ENCODE measurements around the gene CRYGN. TPM values are rescaled to one million over a fixed set of nuclear protein-coding genes. Genes with fewer than 3 reads are reported as not detected.

Gene CRYGN
- total and polyA plus RNA-seq, 8 donors, result not detected

- Histone ChIP-seq H3K27me3 (peaks cover 0 to 48% (median 28%) of the 10 kb centered on the region in 3 donors), H3K4me3 (no peak overlapping the region), H3K36me3 (peaks cover 1 to 12% (median 7%) of the 10 kb centered on the region in 4 donors), H3K27ac (no peak overlapping the region), H3K9me3 (no peaks in the 10 kb centered on the region), H3K4me1 (peaks cover 21 to 26% (median 23%) of the 10 kb centered on the region in 4 donors)
- DNase-seq, result no peak
- 78 to 86% (median 83%) methylated on average over 15 of the region's 15 CpGs for WGBS, 5 donors
- intact Hi-C loops (cut with DNase I; ENCODE audit: low total_unique reads), result no loop called here
- TF ChIP-seq CTCF (IDR thresholded peaks at IDR 0.05), result no peak
- TF ChIP-seq EP300 (IDR thresholded peaks at IDR 0.05), result no peak
- no peak for TF ChIP-seq POLR2AphosphoS5 (IDR thresholded peaks at IDR 0.05)
- TF ChIP-seq POLR2A (IDR thresholded peaks at IDR 0.05), result no peak
Measured at GRCh38 chr7:151383638-151384351, 56.1 kb downstream of the CRYGN start.

- TF ChIP-seq POLR2AphosphoS5 (IDR thresholded peaks at IDR 0.05) (no peak), EP300 (IDR thresholded peaks at IDR 0.05) (no peak), POLR2A (IDR thresholded peaks at IDR 0.05) (no peak), CTCF (IDR thresholded peaks at IDR 0.05) (no peak)
- Histone ChIP-seq H3K27ac (no peak overlapping the region), H3K9me3 (no peaks in the 10 kb centered on the region), H3K27me3 (peaks cover 0 to 48% (median 28%) of the 10 kb centered on the region in 3 donors), H3K4me1 (peaks cover 21 to 26% (median 23%) of the 10 kb centered on the region in 4 donors), H3K36me3 (peaks cover 13 to 27% (median 22%) of the 10 kb centered on the region in 4 donors), H3K4me3 (peak overlapping the region; percentile 35 to 52 (median 40))
- intact Hi-C loops (cut with DNase I; ENCODE audit: low total_unique reads), result no loop called here
- 22 to 38% (median 29%) methylated on average over 24 to 37 of the region's 37 CpGs for WGBS, 5 donors
- peak in 1 of 2 donors; percentile 30 for DNase-seq
Measured at GRCh38 chr7:151382079-151382885, 57.7 kb downstream of the CRYGN start.

GRCh38 chr7:151381348-151382078, 58.4 kb downstream of the CRYGN start:
- Histone ChIP-seq H3K27ac (peak overlapping the region in 1 of 5 donors; percentile 45), H3K36me3 (peaks cover 21 to 35% (median 30%) of the 10 kb centered on the region in 4 donors), H3K27me3 (peaks cover 0 to 48% (median 28%) of the 10 kb centered on the region in 3 donors), H3K9me3 (no peaks in the 10 kb centered on the region), H3K4me3 (peak overlapping the region; percentile 35 to 52 (median 40)), H3K4me1 (peaks cover 18 to 25% (median 22%) of the 10 kb centered on the region in 4 donors)
- intact Hi-C loops (cut with DNase I; ENCODE audit: low total_unique reads), result no loop called here
- TF ChIP-seq POLR2A (IDR thresholded peaks at IDR 0.05), result no peak
- TF ChIP-seq CTCF (IDR thresholded peaks at IDR 0.05), result no peak
- no peak for TF ChIP-seq POLR2AphosphoS5 (IDR thresholded peaks at IDR 0.05)
- no peak for TF ChIP-seq EP300 (IDR thresholded peaks at IDR 0.05)
- WGBS, 5 donors, result 6 to 7% (median 6%) methylated on average over 12 to 83 of the region's 83 CpGs
- peak; percentile 32 to 60 for DNase-seq

- Histone ChIP-seq H3K27ac (peak overlapping the region in 1 of 5 donors; percentile 45), H3K36me3 (peaks cover 25 to 40% (median 34%) of the 10 kb centered on the region in 4 donors), H3K9me3 (no peaks in the 10 kb centered on the region), H3K4me3 (peak overlapping the region in 3 of 4 donors; percentile 35 to 52 (median 38)), H3K27me3 (peaks cover 0 to 48% (median 28%) of the 10 kb centered on the region in 3 donors), H3K4me1 (peaks cover 18 to 21% (median 20%) of the 10 kb centered on the region in 4 donors)
- WGBS, 5 donors, result 30 to 39% (median 36%) methylated on average over 5 to 7 of the region's 7 CpGs
- TF ChIP-seq EP300 (IDR thresholded peaks at IDR 0.05), result no peak
- TF ChIP-seq POLR2A (IDR thresholded peaks at IDR 0.05), result no peak
- TF ChIP-seq POLR2AphosphoS5 (IDR thresholded peaks at IDR 0.05), result no peak
- no peak for TF ChIP-seq CTCF (IDR thresholded peaks at IDR 0.05)
- intact Hi-C loops (cut with DNase I; ENCODE audit: low total_unique reads), result no loop called here
- DNase-seq, result peak in 1 of 2 donors; percentile 58
Measured at GRCh38 chr7:151381098-151381347, 58.9 kb downstream of the CRYGN start.

Measured in stomach (tissue), 9 donors.